Vagina (tissue), 2 donors: ENCODE data around the gene CTNNAL1.

Experiments used
- POLR2A ChIP-seq, 2 donors: fragments of 450-650 bp; IDR thresholded peaks; one replicate each; pipeline ENCODE4 v1.6.1; 2017; ENCODE audit warnings: antibody characterized with exemption in 2 of 2, mild to moderate bottlenecking in 2 of 2, moderate library complexity in 2 of 2
- POLR2AphosphoS5 ChIP-seq, 2 donors: sonication (generic); formaldehyde crosslinking; IDR thresholded peaks; one replicate each; pipeline ENCODE4 v1.9.0; 2017; ENCODE audit warnings: antibody characterized with exemption in 2 of 2, mild to moderate bottlenecking in 2 of 2, low read depth in 1 of 2; ENCODE audit not compliant: insufficient read depth in 1 of 2
- TF ChIP-seq, protein P1 (sequence below), 3 experiments: fragments of 450-650 bp in 2 of 3; fragments of 200-600 bp in 1 of 3; sonication (generic) in 1 of 3; IDR thresholded peaks; one replicate each; pipeline ENCODE4 v1.5.1; 2017 to 2019; ENCODE audit warnings: antibody characterized with exemption in 3 of 3, mild to moderate bottlenecking in 2 of 3, moderate library complexity in 2 of 3

DNA sequence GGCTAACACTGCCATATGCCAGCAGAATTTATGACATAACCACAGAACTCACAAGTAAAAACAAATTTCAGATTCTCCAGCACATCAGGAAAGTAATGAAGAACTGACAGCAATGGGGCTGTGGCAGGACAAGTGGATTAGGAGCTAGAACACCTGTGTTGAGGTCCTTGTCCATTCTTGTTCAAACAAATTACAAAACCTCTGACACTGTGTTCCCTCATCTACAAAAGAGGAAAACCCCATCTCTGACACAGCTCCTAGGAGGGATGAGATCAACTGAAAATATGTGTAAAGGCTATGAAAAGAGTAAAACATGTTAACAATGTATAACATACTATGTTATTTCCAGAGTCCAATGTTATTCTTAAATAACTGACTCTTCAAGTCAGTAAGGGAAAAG lies 102.9 kb downstream of the CTNNAL1 start:
- TF ChIP-seq, protein P1, sequence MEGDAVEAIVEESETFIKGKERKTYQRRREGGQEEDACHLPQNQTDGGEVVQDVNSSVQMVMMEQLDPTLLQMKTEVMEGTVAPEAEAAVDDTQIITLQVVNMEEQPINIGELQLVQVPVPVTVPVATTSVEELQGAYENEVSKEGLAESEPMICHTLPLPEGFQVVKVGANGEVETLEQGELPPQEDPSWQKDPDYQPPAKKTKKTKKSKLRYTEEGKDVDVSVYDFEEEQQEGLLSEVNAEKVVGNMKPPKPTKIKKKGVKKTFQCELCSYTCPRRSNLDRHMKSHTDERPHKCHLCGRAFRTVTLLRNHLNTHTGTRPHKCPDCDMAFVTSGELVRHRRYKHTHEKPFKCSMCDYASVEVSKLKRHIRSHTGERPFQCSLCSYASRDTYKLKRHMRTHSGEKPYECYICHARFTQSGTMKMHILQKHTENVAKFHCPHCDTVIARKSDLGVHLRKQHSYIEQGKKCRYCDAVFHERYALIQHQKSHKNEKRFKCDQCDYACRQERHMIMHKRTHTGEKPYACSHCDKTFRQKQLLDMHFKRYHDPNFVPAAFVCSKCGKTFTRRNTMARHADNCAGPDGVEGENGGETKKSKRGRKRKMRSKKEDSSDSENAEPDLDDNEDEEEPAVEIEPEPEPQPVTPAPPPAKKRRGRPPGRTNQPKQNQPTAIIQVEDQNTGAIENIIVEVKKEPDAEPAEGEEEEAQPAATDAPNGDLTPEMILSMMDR (IDR thresholded peaks at IDR 0.05) = no peak
- no peak for TF ChIP-seq POLR2A (IDR thresholded peaks at IDR 0.05)
- TF ChIP-seq POLR2AphosphoS5 (IDR thresholded peaks at IDR 0.05; ENCODE audit: insufficient read depth in 1 of 2, low read depth in 1 of 2) = no peak
